Measurements from ENCODE around the gene AK8.

DNA sequence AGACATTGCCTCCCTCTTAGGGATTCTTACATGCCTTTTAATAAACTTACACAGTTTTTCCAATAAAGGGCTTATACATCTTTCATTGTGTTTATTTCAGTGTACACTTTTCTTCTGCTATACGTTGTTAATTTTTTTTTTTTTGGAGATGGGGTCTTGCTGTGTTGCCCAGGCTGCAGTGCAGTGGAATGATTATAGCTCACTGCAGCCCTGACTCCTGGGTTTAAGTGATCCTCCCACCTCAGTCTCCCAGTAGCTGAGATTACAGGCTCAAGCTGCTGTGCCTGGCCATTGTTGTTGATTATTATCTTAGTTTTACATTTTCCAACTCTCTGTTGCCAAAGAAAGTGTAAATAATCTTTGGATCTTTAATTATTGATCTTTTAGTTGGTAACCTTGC is 118.0 kb downstream of the AK8 start:
- TF ChIP-seq, protein P1, sequence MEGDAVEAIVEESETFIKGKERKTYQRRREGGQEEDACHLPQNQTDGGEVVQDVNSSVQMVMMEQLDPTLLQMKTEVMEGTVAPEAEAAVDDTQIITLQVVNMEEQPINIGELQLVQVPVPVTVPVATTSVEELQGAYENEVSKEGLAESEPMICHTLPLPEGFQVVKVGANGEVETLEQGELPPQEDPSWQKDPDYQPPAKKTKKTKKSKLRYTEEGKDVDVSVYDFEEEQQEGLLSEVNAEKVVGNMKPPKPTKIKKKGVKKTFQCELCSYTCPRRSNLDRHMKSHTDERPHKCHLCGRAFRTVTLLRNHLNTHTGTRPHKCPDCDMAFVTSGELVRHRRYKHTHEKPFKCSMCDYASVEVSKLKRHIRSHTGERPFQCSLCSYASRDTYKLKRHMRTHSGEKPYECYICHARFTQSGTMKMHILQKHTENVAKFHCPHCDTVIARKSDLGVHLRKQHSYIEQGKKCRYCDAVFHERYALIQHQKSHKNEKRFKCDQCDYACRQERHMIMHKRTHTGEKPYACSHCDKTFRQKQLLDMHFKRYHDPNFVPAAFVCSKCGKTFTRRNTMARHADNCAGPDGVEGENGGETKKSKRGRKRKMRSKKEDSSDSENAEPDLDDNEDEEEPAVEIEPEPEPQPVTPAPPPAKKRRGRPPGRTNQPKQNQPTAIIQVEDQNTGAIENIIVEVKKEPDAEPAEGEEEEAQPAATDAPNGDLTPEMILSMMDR (IDR thresholded peaks at IDR 0.05), result no peak
- no peak for TF ChIP-seq POLR2A (IDR thresholded peaks at IDR 0.05)
- no peak for TF ChIP-seq POLR2AphosphoS5 (IDR thresholded peaks at IDR 0.05)
- TF ChIP-seq EP300 (IDR thresholded peaks at IDR 0.05), result no peak

Measured in stomach (tissue), 4 donors.